HG02678 (cell line): Measurements from ENCODE around the gene OPN1LW.
"Not testable (repeated sequence)": the region's sequence is repeated elsewhere in the genome, so short reads cannot be mapped to it uniquely, and the experiment has no call there.

Source experiments
- ATAC-seq: cut with Tn5 transposase; IDR thresholded peaks from one replicate; pipeline ENCODE4 v1.9.1; 2021; ENCODE audit warnings: mild to moderate bottlenecking, moderate library complexity; ENCODE audit not compliant: unreplicated experiment

The OPN1LW gene

GRCh38 chrX:154132366-154132765, 11.7 kb upstream of the OPN1LW start:
- ATAC-seq, result no peak

GRCh38 chrX:154135458-154136229, 8.4 kb upstream of the OPN1LW start:
- no peak for ATAC-seq

- no peak for ATAC-seq
Observed at GRCh38 chrX:154136627-154137161, 7.3 kb upstream of the OPN1LW start.

GRCh38 chrX:154138857-154139256, 5.2 kb upstream of the OPN1LW start:
- no peak for ATAC-seq

- ATAC-seq, result no peak
Observed at GRCh38 chrX:154140206-154140605, 3.8 kb upstream of the OPN1LW start.

GRCh38 chrX:154140742-154141141, 3.3 kb upstream of the OPN1LW start:
- no peak for ATAC-seq

- no peak for ATAC-seq
Observed at GRCh38 chrX:154142386-154142785, 1.7 kb upstream of the OPN1LW start.

GRCh38 chrX:154142950-154143745, 895 bp upstream of the OPN1LW start:
- ATAC-seq, result no peak

- ATAC-seq, result not testable (repeated sequence)
Observed at GRCh38 chrX:154151030-154151429, 7.0 kb downstream of the OPN1LW start.

- not testable (repeated sequence) for ATAC-seq
Observed at GRCh38 chrX:154156221-154156620, 12.2 kb downstream of the OPN1LW start.

GRCh38 chrX:154157207-154157606, 13.2 kb downstream of the OPN1LW start:
- ATAC-seq, result not testable (repeated sequence)

- not testable (repeated sequence) for ATAC-seq
Observed at GRCh38 chrX:154159345-154159744, 15.3 kb downstream of the OPN1LW start.

- ATAC-seq, result not testable (repeated sequence)
Observed at GRCh38 chrX:154164902-154165301, 20.9 kb downstream of the OPN1LW start.

GRCh38 chrX:154168384-154168783, 24.3 kb downstream of the OPN1LW start:
- not testable (repeated sequence) for ATAC-seq

GRCh38 chrX:154172535-154172943, 28.5 kb downstream of the OPN1LW start:
- not testable (repeated sequence) for ATAC-seq

- ATAC-seq, result not testable (repeated sequence)
Observed at GRCh38 chrX:154174356-154174755, 30.3 kb downstream of the OPN1LW start.

GRCh38 chrX:154182296-154182695, 38.3 kb downstream of the OPN1LW start, which contains the start of gene OPN1MW:
TSS of gene OPN1MW (plus strand) at chrX:154182596. CDS start at chrX:154182678, 82 bp downstream.
- not testable (repeated sequence) for ATAC-seq

GRCh38 chrX:154183794-154184193, 39.8 kb downstream of the OPN1LW start:
- ATAC-seq, result not testable (repeated sequence)

- ATAC-seq, result not testable (repeated sequence)
Observed at GRCh38 chrX:154192846-154193245, 48.8 kb downstream of the OPN1LW start.

- ATAC-seq, result not testable (repeated sequence)
Observed at GRCh38 chrX:154194316-154194715, 50.3 kb downstream of the OPN1LW start.

- ATAC-seq, result not testable (repeated sequence)
Observed at GRCh38 chrX:154196466-154196865, 52.4 kb downstream of the OPN1LW start.
